GM12878 (cell line): Measurements from ENCODE around the gene LMF1. TPM values are rescaled to one million over a fixed set of nuclear protein-coding genes. Genes with fewer than 3 reads are reported as not detected.

Source experiments
- ATAC-seq: fragments of 200-7000 bp; cut with Tn5 transposase; 3 replicates; pipeline ENCODE4 v1.9.1; 2020; ENCODE audit warnings: mild to moderate bottlenecking, moderate library complexity
- BruUV-seq: library from RNA; stranded (reverse); fragments of 400-500 nt; replicated peaks from 2 replicates; lab custom pipeline; 2021; lab: Mats Ljungman, UMichigan
- CTCF ChIA-PET: fragments of 300-600 bp; sonication (Branson Sonifier 250); formaldehyde crosslinking; extraction: SDS; loops from one replicate; lab custom pipeline; 2021; ENCODE audit warnings: inconsistent platforms; lab: Yijun Ruan, JAX
- POLR2A ChIA-PET: fragments of 350-600 bp; formaldehyde crosslinking; extraction: SDS; loops from one replicate; lab custom pipeline; 2021; ENCODE audit warnings: inconsistent platforms; lab: Charles Lee
- RAD21 ChIA-PET: fragments of 300-600 bp; sonication (Branson Sonifier 250); formaldehyde crosslinking; loops from one replicate; lab custom pipeline; 2023; ENCODE audit warnings: antibody characterized with exemption; ENCODE audit not compliant: unreplicated experiment; lab: Charles Lee
- SMC1A ChIA-PET: fragments of 300-600 bp; sonication (Branson Sonifier 250); formaldehyde crosslinking; loops from one replicate; lab custom pipeline; 2023; ENCODE audit not compliant: unreplicated experiment, uncharacterized antibody; lab: Charles Lee
- DNase-seq: peaks from one replicate; pipeline ENCODE4 v3.0.0-alpha.2; 2011; ENCODE audit warnings: low read depth, low spot score
- FAIRE-seq: peaks from 3 replicates; lab custom pipeline; 2011; peaks lifted over from hg19 to GRCh38; lab: Jason Lieb, UNC
- H2AFZ ChIP-seq: 2 replicates; pipeline ENCODE4 v1.6.0; 2011; ENCODE audit warnings: low read depth, low read length, control low read depth; ENCODE audit not compliant: control insufficient read depth
- H3K27ac ChIP-seq: 2 replicates; pipeline ENCODE4 v1.5.1; 2011; ENCODE audit warnings: control low read depth; ENCODE audit not compliant: control insufficient read depth, insufficient read depth
- H3K27me3 ChIP-seq, 2 experiments: replicated peaks in 1 of 2; 2 replicates each; pipeline versions ENCODE4 v1.6.0 to v1.6.1; 2011; ENCODE audit warnings: low read length in 1 of 2; ENCODE audit not compliant: control insufficient read depth in 2 of 2, insufficient read depth in 2 of 2
- H3K36me3 ChIP-seq, 2 experiments: 2 replicates each; pipeline ENCODE4 v1.5.1; 2011; ENCODE audit warnings: low read length in 1 of 2; ENCODE audit not compliant: control insufficient read depth in 2 of 2, insufficient read depth in 2 of 2
- H3K4me1 ChIP-seq: 2 replicates; pipeline ENCODE4 v1.6.1; 2011; ENCODE audit warnings: mild to moderate bottlenecking, low read length, moderate library complexity, mixed read lengths; ENCODE audit not compliant: control insufficient read depth, insufficient read depth
- H3K4me2 ChIP-seq: 2 replicates; pipeline ENCODE4 v1.6.0; 2011; ENCODE audit warnings: control low read depth; ENCODE audit not compliant: control insufficient read depth, insufficient read depth
- H3K4me3 ChIP-seq: fragments of 200-600 bp; sonication (generic); 2 replicates; pipeline ENCODE4 v1.5.1; 2016
- H3K79me2 ChIP-seq: 2 replicates; pipeline ENCODE4 v1.6.0; 2011; ENCODE audit warnings: low read length; ENCODE audit not compliant: control insufficient read depth, insufficient read depth
- H3K9ac ChIP-seq: 2 replicates; pipeline ENCODE4 v1.8.0; 2011; ENCODE audit warnings: low read length, control low read depth, mixed read lengths; ENCODE audit not compliant: control insufficient read depth, insufficient read depth
- H3K9me3 ChIP-seq: replicated peaks from 3 replicates; pipeline ENCODE4 v1.5.1; 2011; ENCODE audit warnings: mild to moderate bottlenecking, low read length; ENCODE audit not compliant: control insufficient read depth, insufficient read depth
- H4K20me1 ChIP-seq: 2 replicates; pipeline ENCODE4 v1.6.0; 2011; ENCODE audit not compliant: control insufficient read depth, insufficient read depth
- ASH2L ChIP-seq: fragments of 300-600, 200-600 bp; sonication (generic); IDR thresholded peaks from 2 replicates; pipeline ENCODE4 v1.6.1; 2017; ENCODE audit warnings: low read depth, mild to moderate bottlenecking, borderline replicate concordance
- ATF7 ChIP-seq: fragments of 450-650 bp; IDR thresholded peaks from 2 replicates; pipeline ENCODE4 v1.6.1; 2016; ENCODE audit warnings: low read depth, mild to moderate bottlenecking
- CBFB ChIP-seq: IDR thresholded peaks from 2 replicates; pipeline ENCODE4 v1.6.1; 2016; ENCODE audit warnings: antibody characterized with exemption, low read depth
- EED ChIP-seq: sonication (generic); IDR thresholded peaks from 2 replicates; pipeline ENCODE4 v1.6.1; 2016; ENCODE audit warnings: antibody characterized with exemption, low read depth
- ELK1 ChIP-seq: IDR thresholded peaks from 2 replicates; pipeline ENCODE4 v1.6.1; 2012; ENCODE audit warnings: low read depth, low read length, improper control_type of control experiment
- FOS ChIP-seq: IDR thresholded peaks from 3 replicates; pipeline ENCODE4 v1.6.1; 2011; ENCODE audit warnings: borderline replicate concordance; ENCODE audit not compliant: insufficient read length; ENCODE audit errors: extremely low read depth
- IRF4 ChIP-seq: IDR thresholded peaks from 2 replicates; pipeline ENCODE4 v1.6.1; 2011; ENCODE audit warnings: low read depth, low read length
- KDM1A ChIP-seq: fragments of 200-600 bp; sonication (generic); IDR thresholded peaks from 2 replicates; pipeline ENCODE4 v1.6.1; 2016; ENCODE audit warnings: borderline replicate concordance
- MLLT1 ChIP-seq: fragments of 450-650 bp; IDR thresholded peaks from 2 replicates; pipeline ENCODE4 v1.6.1; 2016; ENCODE audit warnings: mild to moderate bottlenecking
- NRF1 ChIP-seq: conservative IDR thresholded peaks from 2 replicates; pipeline ENCODE4 v1.6.1; 2011; ENCODE audit warnings: mild to moderate bottlenecking, low read depth, low read length, improper control_type of control experiment
- PRDM15 ChIP-seq: fragments of 450-650 bp; formaldehyde crosslinking; IDR thresholded peaks from 2 replicates; pipeline ENCODE4 v1.4.0; 2020; ENCODE audit warnings: mild to moderate bottlenecking, moderate library complexity
- RAD21 ChIP-seq: IDR thresholded peaks from 2 replicates; pipeline ENCODE4 v1.6.1; 2011; ENCODE audit warnings: mild to moderate bottlenecking, low read depth, low read length, moderate library complexity; ENCODE audit not compliant: insufficient read depth
- ZNF217 ChIP-seq: fragments of 450-650 bp; IDR thresholded peaks from 2 replicates; pipeline ENCODE4 v1.6.1; 2017; ENCODE audit warnings: antibody characterized with exemption, mild to moderate bottlenecking
- WGBS: methylation state at CpG from one replicate; pipeline ENCODE4 v1.1.6; 2016; ENCODE audit warnings: low lambda C conversion rate; ENCODE audit not compliant: insufficient replicate concordance, insufficient coverage; ENCODE audit errors: missing lambda C conversion rate; 5-methylcytosine and 5-hydroxymethylcytosine counted together
- in situ Hi-C: fragments of 300-500 bp; cut with MboI; formaldehyde crosslinking; loops from 9 replicates; pipeline ENCODE4 v1.14.3; 2018; ENCODE audit warnings: mixed read lengths
- intact Hi-C: fragments of 100-400 bp; cut with micrococcal nuclease; formaldehyde crosslinking; loops from one replicate; pipeline ENCODE4 v1.14.2; 2022; ENCODE audit not compliant: unreplicated experiment
- polyA plus RNA-seq, 11 experiments: library from polyadenylated mRNA; depleted of rRNA in 4 of 11; unstranded in 6 of 11; stranded (reverse) in 5 of 11; fragments of >200 nt; fragmentation: Nextera tagmentation in 4 of 11; fragmentation: Illumina TruSeq in 1 of 11; extraction: Ambion mirVana in 4 of 11; extraction: Trizol in 1 of 11; gene quantifications; 1 replicate in 1 of 11; 2 replicates in 10 of 11; pipeline versions ENCODE4 v1.2.1 to v1.2.3, GENCODE V29; 2011 to 2016; ENCODE audit warnings: inconsistent platforms in 2 of 11, missing spikeins in 2 of 11, low read depth in 1 of 11
- total RNA-seq, 4 experiments: library from RNA; depleted of rRNA in 3 of 4; stranded (reverse); fragments of >200 nt in 3 of 4; fragmentation: Illumina TruSeq in 1 of 4; extraction: Trizol in 1 of 4; gene quantifications; 2 replicates each; pipeline versions ENCODE4 v1.2.1 to v1.2.3, GENCODE V29; 2013 to 2021

LMF1 gene
- total and polyA plus RNA-seq, 10 of the 15 experiments (the other 5 are each of a cell fraction or from before 2014, with no cell fraction given), result 0.18 to 3.2 (median 1.4) TPM; not detected in 1

GRCh38 chr16:938752-939151 lies 32.0 kb downstream of the LMF1 start:
- ChIA-PET SMC1A (no interaction called here), POLR2A (no interaction called here), RAD21 (no interaction called here), CTCF (no interaction called here)
- 44% methylated on average over 9 of the region's 9 CpGs for WGBS
- DNase-seq (no peak), FAIRE-seq (no peak), ATAC-seq (no peak)
- Histone ChIP-seq H3K4me1 (no peaks in the 10 kb centered on the region), H3K4me3 (no peak overlapping the region), H3K79me2 (no peaks in the 10 kb centered on the region), H3K9me3 (peaks cover 2% of the 10 kb centered on the region; the same call in 2 of the 3 replicates), H4K20me1 (no peaks in the 10 kb centered on the region), H3K27me3 (no peaks in the 10 kb centered on the region), H3K4me2 (no peak overlapping the region), H2AFZ (no peak overlapping the region), H3K9ac (no peak overlapping the region), H3K27ac (no peak overlapping the region), H3K36me3 (no peaks in the 10 kb centered on the region)
- no TSS peak for BruUV-seq
- intact Hi-C loops, result no loop called here
- in situ Hi-C loops, result no loop called here
- TF ChIP-seq NRF1, result no peak
- no peak for TF ChIP-seq MLLT1
- no peak for TF ChIP-seq KDM1A
- TF ChIP-seq, all 136 proteins: peak for 0

GRCh38 chr16:938136-938535 lies 32.6 kb downstream of the LMF1 start:
- Histone ChIP-seq H3K36me3 (no peaks in the 10 kb centered on the region), H3K27ac (no peak overlapping the region), H3K79me2 (no peaks in the 10 kb centered on the region), H3K9me3 (peaks cover 2% of the 10 kb centered on the region; the same call in 2 of the 3 replicates), H4K20me1 (no peaks in the 10 kb centered on the region), H3K27me3 (no peaks in the 10 kb centered on the region), H3K4me3 (no peak overlapping the region), H3K4me1 (no peaks in the 10 kb centered on the region), H3K4me2 (no peak overlapping the region), H2AFZ (no peak overlapping the region), H3K9ac (no peak overlapping the region)
- ATAC-seq (no peak), DNase-seq (no peak), FAIRE-seq (no peak)
- CTCF ChIA-PET, result no interaction called here
- 67% methylated on average over 13 of the region's 18 CpGs for WGBS
- in situ Hi-C loops, result no loop called here
- BruUV-seq, result no TSS peak
- POLR2A ChIA-PET, result no interaction called here
- RAD21 ChIA-PET, result no interaction called here
- SMC1A ChIA-PET, result no interaction called here
- intact Hi-C loops, result no loop called here
- no peak for TF ChIP-seq ZNF217
- TF ChIP-seq EED, result no peak
- TF ChIP-seq PRDM15, result no peak
- no peak for TF ChIP-seq IRF4
- no peak for TF ChIP-seq CBFB
- no peak for TF ChIP-seq FOS
- TF ChIP-seq RAD21, result no peak
- no peak for TF ChIP-seq ATF7
- no peak for TF ChIP-seq ASH2L
- TF ChIP-seq ELK1, result no peak
